HepG2 (cell line): ENCODE measurements around the gene OSBPL2. TPM values are rescaled to one million over a fixed set of nuclear protein-coding genes. Genes with fewer than 3 reads are reported as not detected.

Experiments used
- ASH2L ChIP-seq: fragments of 300-600, 200-600 bp; sonication (generic); IDR thresholded peaks from 2 replicates; pipeline ENCODE4 v1.7.0; 2017; ENCODE audit warnings: low read depth, mild to moderate bottlenecking, moderate library complexity, mixed read lengths, low read length; ENCODE audit not compliant: insufficient read length
- BORCS8-MEF2B ChIP-seq: sonication (generic); formaldehyde crosslinking; IDR thresholded peaks from 2 replicates; pipeline ENCODE4 v1.8.0; 2022; ENCODE audit warnings: mild to moderate bottlenecking, missing genetic modification reagents
- DMAP1 ChIP-seq: IDR thresholded peaks from 2 replicates; pipeline ENCODE4 v1.6.1; 2016
- ERF ChIP-seq: IDR thresholded peaks from 2 replicates; pipeline ENCODE4 v1.6.1; 2018; ENCODE audit warnings: missing biosample characterization, missing genetic modification reagents
- HOXA5 ChIP-seq: sonication (generic); formaldehyde crosslinking; IDR thresholded peaks from 2 replicates; pipeline ENCODE4 v1.4.0; 2020; ENCODE audit warnings: missing genetic modification reagents
- IRF1 ChIP-seq: sonication (generic); formaldehyde crosslinking; IDR thresholded peaks from 2 replicates; pipeline ENCODE4 v1.4.0; 2020; ENCODE audit warnings: low read depth, mild to moderate bottlenecking, missing genetic modification reagents
- RFXAP ChIP-seq: sonication (generic); formaldehyde crosslinking; IDR thresholded peaks from 2 replicates; pipeline ENCODE4 v1.4.0; 2020; ENCODE audit warnings: missing genetic modification reagents, borderline replicate concordance
- TCF7L2 ChIP-seq: IDR thresholded peaks from 2 replicates; pipeline ENCODE4 v1.6.1; 2011; ENCODE audit warnings: mild to moderate bottlenecking, low read depth, low read length, moderate library complexity
- ZBTB7B ChIP-seq: sonication (generic); formaldehyde crosslinking; IDR thresholded peaks from 2 replicates; pipeline ENCODE4 v1.4.0; 2020; ENCODE audit warnings: missing genetic modification reagents
- ZMAT3 ChIP-seq: sonication (generic); formaldehyde crosslinking; conservative IDR thresholded peaks from 2 replicates; pipeline ENCODE4 v1.7.0; 2021; ENCODE audit warnings: missing genetic modification reagents
- ZNF343 ChIP-seq: sonication (generic); formaldehyde crosslinking; IDR thresholded peaks from 2 replicates; pipeline ENCODE4 v1.4.0; 2020; ENCODE audit warnings: mild to moderate bottlenecking, missing genetic modification reagents
- ZNF563 ChIP-seq: sonication (generic); formaldehyde crosslinking; IDR thresholded peaks from 2 replicates; pipeline ENCODE4 v1.8.0; 2022; ENCODE audit warnings: mild to moderate bottlenecking, moderate library complexity, missing genetic modification reagents
- polyA plus RNA-seq, 8 experiments: library from polyadenylated mRNA; depleted of rRNA in 3 of 8; stranded (reverse) in 7 of 8; unstranded in 1 of 8; fragments of >200 nt; fragmentation: Illumina TruSeq in 4 of 8; extraction: Trizol in 4 of 8; gene quantifications; 2 replicates each; pipeline versions ENCODE4 v1.2.1 to v1.2.3, GENCODE V29; 2011 to 2016; ENCODE audit warnings: low read depth in 4 of 8, missing spikeins in 1 of 8, mixed read lengths in 1 of 8; ENCODE audit not compliant: insufficient read depth in 1 of 8
- total RNA-seq, 5 experiments: library from RNA; depleted of rRNA; stranded (reverse); fragments of >200 nt; fragmentation: Illumina TruSeq; extraction: Trizol; gene quantifications; 2 replicates each; pipeline ENCODE4 v1.2.3, GENCODE V29; 2016; ENCODE audit warnings: low read depth in 1 of 5
- TF ChIP-seq, protein P1 (sequence below): sonication (generic); formaldehyde crosslinking; IDR thresholded peaks from 2 replicates; pipeline ENCODE4 v1.4.0; 2020; ENCODE audit warnings: missing genetic modification reagents
- TF ChIP-seq, protein P2 (sequence below): sonication (generic); formaldehyde crosslinking; IDR thresholded peaks from 2 replicates; pipeline ENCODE4; 2020; ENCODE audit warnings: missing genetic modification reagents, mild to moderate bottlenecking, borderline replicate concordance
- TF ChIP-seq, protein P3 (sequence below): sonication (generic); formaldehyde crosslinking; IDR thresholded peaks from 2 replicates; pipeline ENCODE4 v1.4.0; 2020; ENCODE audit warnings: missing genetic modification reagents, mild to moderate bottlenecking, borderline replicate concordance
- TF ChIP-seq, protein P4 (sequence below): sonication (generic); formaldehyde crosslinking; IDR thresholded peaks from 2 replicates; pipeline ENCODE4 v1.4.0; 2020; ENCODE audit warnings: missing genetic modification reagents

OSBPL2 gene
- total and polyA plus RNA-seq, 2 of the 13 experiments (the other 11 are each of a cell fraction or from before 2014, with no cell fraction given): 18.5 to 37.4 TPM

GRCh38 chr20:62219992-62220665, 18.2 kb upstream of the OSBPL2 start, which contains the start of gene HRH3 (continued):
- TF ChIP-seq, protein P1, sequence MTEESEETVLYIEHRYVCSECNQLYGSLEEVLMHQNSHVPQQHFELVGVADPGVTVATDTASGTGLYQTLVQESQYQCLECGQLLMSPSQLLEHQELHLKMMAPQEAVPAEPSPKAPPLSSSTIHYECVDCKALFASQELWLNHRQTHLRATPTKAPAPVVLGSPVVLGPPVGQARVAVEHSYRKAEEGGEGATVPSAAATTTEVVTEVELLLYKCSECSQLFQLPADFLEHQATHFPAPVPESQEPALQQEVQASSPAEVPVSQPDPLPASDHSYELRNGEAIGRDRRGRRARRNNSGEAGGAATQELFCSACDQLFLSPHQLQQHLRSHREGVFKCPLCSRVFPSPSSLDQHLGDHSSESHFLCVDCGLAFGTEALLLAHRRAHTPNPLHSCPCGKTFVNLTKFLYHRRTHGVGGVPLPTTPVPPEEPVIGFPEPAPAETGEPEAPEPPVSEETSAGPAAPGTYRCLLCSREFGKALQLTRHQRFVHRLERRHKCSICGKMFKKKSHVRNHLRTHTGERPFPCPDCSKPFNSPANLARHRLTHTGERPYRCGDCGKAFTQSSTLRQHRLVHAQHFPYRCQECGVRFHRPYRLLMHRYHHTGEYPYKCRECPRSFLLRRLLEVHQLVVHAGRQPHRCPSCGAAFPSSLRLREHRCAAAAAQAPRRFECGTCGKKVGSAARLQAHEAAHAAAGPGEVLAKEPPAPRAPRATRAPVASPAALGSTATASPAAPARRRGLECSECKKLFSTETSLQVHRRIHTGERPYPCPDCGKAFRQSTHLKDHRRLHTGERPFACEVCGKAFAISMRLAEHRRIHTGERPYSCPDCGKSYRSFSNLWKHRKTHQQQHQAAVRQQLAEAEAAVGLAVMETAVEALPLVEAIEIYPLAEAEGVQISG (CRISPR knock-in tag): peak; percentile 23; the same call in 1 of the 2 replicates
- TF ChIP-seq RFXAP (CRISPR knock-in tag): no peak
- TF ChIP-seq, protein P2, sequence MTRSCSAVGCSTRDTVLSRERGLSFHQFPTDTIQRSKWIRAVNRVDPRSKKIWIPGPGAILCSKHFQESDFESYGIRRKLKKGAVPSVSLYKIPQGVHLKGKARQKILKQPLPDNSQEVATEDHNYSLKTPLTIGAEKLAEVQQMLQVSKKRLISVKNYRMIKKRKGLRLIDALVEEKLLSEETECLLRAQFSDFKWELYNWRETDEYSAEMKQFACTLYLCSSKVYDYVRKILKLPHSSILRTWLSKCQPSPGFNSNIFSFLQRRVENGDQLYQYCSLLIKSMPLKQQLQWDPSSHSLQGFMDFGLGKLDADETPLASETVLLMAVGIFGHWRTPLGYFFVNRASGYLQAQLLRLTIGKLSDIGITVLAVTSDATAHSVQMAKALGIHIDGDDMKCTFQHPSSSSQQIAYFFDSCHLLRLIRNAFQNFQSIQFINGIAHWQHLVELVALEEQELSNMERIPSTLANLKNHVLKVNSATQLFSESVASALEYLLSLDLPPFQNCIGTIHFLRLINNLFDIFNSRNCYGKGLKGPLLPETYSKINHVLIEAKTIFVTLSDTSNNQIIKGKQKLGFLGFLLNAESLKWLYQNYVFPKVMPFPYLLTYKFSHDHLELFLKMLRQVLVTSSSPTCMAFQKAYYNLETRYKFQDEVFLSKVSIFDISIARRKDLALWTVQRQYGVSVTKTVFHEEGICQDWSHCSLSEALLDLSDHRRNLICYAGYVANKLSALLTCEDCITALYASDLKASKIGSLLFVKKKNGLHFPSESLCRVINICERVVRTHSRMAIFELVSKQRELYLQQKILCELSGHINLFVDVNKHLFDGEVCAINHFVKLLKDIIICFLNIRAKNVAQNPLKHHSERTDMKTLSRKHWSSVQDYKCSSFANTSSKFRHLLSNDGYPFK: no peak
- TF ChIP-seq, protein P3, sequence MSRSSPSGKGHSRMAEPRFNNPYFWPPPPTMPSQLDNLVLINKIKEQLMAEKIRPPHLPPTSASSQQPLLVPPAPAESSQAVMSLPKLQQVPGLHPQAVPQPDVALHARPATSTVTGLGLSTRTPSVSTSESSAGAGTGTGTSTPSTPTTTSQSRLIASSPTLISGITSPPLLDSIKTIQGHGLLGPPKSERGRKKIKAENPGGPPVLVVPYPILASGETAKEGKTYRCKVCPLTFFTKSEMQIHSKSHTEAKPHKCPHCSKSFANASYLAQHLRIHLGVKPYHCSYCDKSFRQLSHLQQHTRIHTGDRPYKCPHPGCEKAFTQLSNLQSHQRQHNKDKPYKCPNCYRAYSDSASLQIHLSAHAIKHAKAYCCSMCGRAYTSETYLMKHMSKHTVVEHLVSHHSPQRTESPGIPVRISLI (CRISPR knock-in tag): no peak
- TF ChIP-seq BORCS8-MEF2B (CRISPR knock-in tag): peak; percentile 81
- peak; percentile 49; the same call in 1 of the 2 replicates for TF ChIP-seq ZBTB7B (CRISPR knock-in tag)
- TF ChIP-seq, protein P4, sequence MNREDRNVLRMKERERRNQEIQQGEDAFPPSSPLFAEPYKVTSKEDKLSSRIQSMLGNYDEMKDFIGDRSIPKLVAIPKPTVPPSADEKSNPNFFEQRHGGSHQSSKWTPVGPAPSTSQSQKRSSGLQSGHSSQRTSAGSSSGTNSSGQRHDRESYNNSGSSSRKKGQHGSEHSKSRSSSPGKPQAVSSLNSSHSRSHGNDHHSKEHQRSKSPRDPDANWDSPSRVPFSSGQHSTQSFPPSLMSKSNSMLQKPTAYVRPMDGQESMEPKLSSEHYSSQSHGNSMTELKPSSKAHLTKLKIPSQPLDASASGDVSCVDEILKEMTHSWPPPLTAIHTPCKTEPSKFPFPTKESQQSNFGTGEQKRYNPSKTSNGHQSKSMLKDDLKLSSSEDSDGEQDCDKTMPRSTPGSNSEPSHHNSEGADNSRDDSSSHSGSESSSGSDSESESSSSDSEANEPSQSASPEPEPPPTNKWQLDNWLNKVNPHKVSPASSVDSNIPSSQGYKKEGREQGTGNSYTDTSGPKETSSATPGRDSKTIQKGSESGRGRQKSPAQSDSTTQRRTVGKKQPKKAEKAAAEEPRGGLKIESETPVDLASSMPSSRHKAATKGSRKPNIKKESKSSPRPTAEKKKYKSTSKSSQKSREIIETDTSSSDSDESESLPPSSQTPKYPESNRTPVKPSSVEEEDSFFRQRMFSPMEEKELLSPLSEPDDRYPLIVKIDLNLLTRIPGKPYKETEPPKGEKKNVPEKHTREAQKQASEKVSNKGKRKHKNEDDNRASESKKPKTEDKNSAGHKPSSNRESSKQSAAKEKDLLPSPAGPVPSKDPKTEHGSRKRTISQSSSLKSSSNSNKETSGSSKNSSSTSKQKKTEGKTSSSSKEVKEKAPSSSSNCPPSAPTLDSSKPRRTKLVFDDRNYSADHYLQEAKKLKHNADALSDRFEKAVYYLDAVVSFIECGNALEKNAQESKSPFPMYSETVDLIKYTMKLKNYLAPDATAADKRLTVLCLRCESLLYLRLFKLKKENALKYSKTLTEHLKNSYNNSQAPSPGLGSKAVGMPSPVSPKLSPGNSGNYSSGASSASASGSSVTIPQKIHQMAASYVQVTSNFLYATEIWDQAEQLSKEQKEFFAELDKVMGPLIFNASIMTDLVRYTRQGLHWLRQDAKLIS: no peak
- TF ChIP-seq ASH2L: no peak
- 0 out of 2 replicates have a peak, but pooled peaks have one; percentile 56 for TF ChIP-seq ZNF343 (CRISPR knock-in tag)
- TF ChIP-seq ZMAT3 (CRISPR knock-in tag): peak; percentile 94
- peak; percentile 90 for TF ChIP-seq ERF
- TF ChIP-seq ZNF563 (CRISPR knock-in tag): peak; percentile 79; the same call in 1 of the 2 replicates
- TF ChIP-seq DMAP1: no peak
- peak; percentile 88; the same call in 1 of the 2 replicates for TF ChIP-seq HOXA5
- no peak for TF ChIP-seq IRF1 (CRISPR knock-in tag)
- no peak for TF ChIP-seq TCF7L2
